Osteoblast (primary cell): ENCODE results near the gene PSMA6. TPM values are rescaled to one million over a fixed set of nuclear protein-coding genes. Genes with fewer than 3 reads are reported as not detected.

Experiments
- DNase-seq: peaks from one replicate; pipeline ENCODE4 v3.0.0; 2011; ENCODE audit warnings: low spot score, mixed read lengths; ENCODE audit not compliant: insufficient read length; ENCODE audit errors: missing footprints
- H2AFZ ChIP-seq: 2 replicates; pipeline ENCODE4 v1.6.0; 2011; ENCODE audit warnings: mild to moderate bottlenecking, low read length
- H3K27ac ChIP-seq: 2 replicates; pipeline ENCODE4 v1.5.1; 2011; ENCODE audit warnings: mild to moderate bottlenecking, low read depth, low read length, moderate library complexity
- H3K27me3 ChIP-seq: 2 replicates; pipeline ENCODE4 v1.6.0; 2012; ENCODE audit warnings: mild to moderate bottlenecking, control low read depth, inconsistent platforms, low read length, moderate library complexity; ENCODE audit not compliant: insufficient read depth
- H3K36me3 ChIP-seq: 2 replicates; pipeline ENCODE4 v1.5.1; 2011; ENCODE audit warnings: mild to moderate bottlenecking, low read length, control low read depth, moderate library complexity; ENCODE audit not compliant: insufficient read depth
- H3K4me1 ChIP-seq: 2 replicates; pipeline ENCODE4 v1.5.1; 2011; ENCODE audit warnings: mild to moderate bottlenecking, low read length, control low read depth, moderate library complexity; ENCODE audit not compliant: insufficient read depth
- H3K4me2 ChIP-seq: 2 replicates; pipeline ENCODE4 v1.6.0; 2011; ENCODE audit warnings: mild to moderate bottlenecking, low read length; ENCODE audit not compliant: insufficient read depth
- H3K4me3 ChIP-seq: fragments of 200-600 bp; sonication (generic); 3 replicates; pipeline ENCODE4 v1.5.1; 2012; ENCODE audit warnings: mild to moderate bottlenecking, low read length, inconsistent platforms; ENCODE audit not compliant: insufficient read depth
- H3K79me2 ChIP-seq: 2 replicates; pipeline ENCODE4 v1.6.0; 2012; ENCODE audit warnings: mild to moderate bottlenecking, low read length, control low read depth, inconsistent platforms; ENCODE audit not compliant: insufficient read depth
- H3K9me3 ChIP-seq: 2 replicates; pipeline ENCODE4 v1.5.1; 2011; ENCODE audit warnings: low read depth, low read length, control low read depth
- H4K20me1 ChIP-seq: 2 replicates; pipeline ENCODE4 v1.6.0; 2012; ENCODE audit warnings: mild to moderate bottlenecking, low read length, control low read depth; ENCODE audit not compliant: insufficient read depth
- CTCF ChIP-seq: IDR thresholded peaks from 2 replicates; pipeline ENCODE4 v1.5.1; 2011; ENCODE audit warnings: mild to moderate bottlenecking, low read depth, low read length, moderate library complexity; ENCODE audit errors: extremely low read depth
- total RNA-seq: library from RNA; depleted of rRNA; stranded (reverse); fragments of >200 nt; gene quantifications from 2 replicates; pipeline ENCODE4 v1.2.3, GENCODE V29; 2012

Gene PSMA6
- total RNA-seq, 1 donor = 170 TPM

DNA sequence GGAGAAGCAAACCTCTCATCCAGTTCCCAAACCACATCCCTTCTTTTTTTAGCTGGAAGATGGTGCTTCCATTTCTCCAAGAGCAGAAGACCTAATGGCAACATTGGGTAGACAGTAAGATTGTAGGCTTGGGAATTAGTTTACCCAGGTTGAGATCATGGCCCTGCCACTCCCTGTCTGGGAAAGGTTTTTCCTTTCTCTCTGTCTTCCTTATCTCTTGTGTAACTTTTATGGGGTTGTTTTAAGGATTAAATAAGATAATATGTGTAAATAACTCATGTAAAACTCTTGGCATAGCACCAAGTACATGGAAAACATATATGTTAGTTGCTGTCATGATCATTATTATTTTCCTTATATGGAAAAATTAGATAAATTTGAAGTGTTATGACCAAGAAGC, 23.2 kb upstream of the PSMA6 start:
- H2AFZ ChIP-seq = no peak overlapping the region
- H3K27me3 ChIP-seq = no peaks in the 10 kb centered on the region
- no peaks in the 10 kb centered on the region for H3K4me1 ChIP-seq
- no peaks in the 10 kb centered on the region for H3K79me2 ChIP-seq
- TF ChIP-seq CTCF = no peak
- H3K27ac ChIP-seq = no peak overlapping the region
- DNase-seq = no peak
- H3K4me3 ChIP-seq = no peak overlapping the region
- peaks cover 7% of the 10 kb centered on the region for H3K36me3 ChIP-seq
- H3K4me2 ChIP-seq = no peak overlapping the region
- no peaks in the 10 kb centered on the region for H4K20me1 ChIP-seq
- no peaks in the 10 kb centered on the region for H3K9me3 ChIP-seq

GRCh38 chr14:35274805-35275204, 17.4 kb upstream of the PSMA6 start:
- no peak for DNase-seq
- H3K4me3 ChIP-seq = no peak overlapping the region
- no peak overlapping the region for H3K4me2 ChIP-seq
- peaks cover 15% of the 10 kb centered on the region for H3K36me3 ChIP-seq
- H2AFZ ChIP-seq = no peak overlapping the region
- no peaks in the 10 kb centered on the region for H4K20me1 ChIP-seq
- no peak overlapping the region for H3K27ac ChIP-seq
- H3K27me3 ChIP-seq = no peaks in the 10 kb centered on the region
- TF ChIP-seq CTCF = no peak
- H3K9me3 ChIP-seq = no peaks in the 10 kb centered on the region
- no peaks in the 10 kb centered on the region for H3K4me1 ChIP-seq
- no peaks in the 10 kb centered on the region for H3K79me2 ChIP-seq

DNA sequence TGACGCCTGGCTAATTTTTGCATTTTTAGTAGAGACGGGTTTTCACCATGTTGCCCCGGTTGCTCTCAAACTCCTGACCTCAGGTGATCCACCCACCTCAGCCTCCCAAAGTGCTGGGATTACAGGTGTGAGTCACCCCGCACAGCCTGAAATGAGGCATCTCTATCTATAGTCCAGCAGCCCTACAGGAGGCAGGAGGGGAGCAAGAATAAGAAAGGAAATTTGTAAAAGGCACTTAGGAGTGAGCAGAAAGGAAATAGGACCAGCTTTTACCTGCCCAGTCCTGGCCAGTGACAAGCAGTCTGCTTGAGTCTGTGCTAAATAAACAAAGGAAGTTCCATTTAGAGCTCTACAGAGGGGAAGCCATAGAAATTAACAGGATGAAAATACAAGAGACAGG, 15.0 kb upstream of the PSMA6 start:
- Histone ChIP-seq H3K36me3 (peaks cover 18% of the 10 kb centered on the region), H3K4me3 (no peak overlapping the region), H3K9me3 (no peaks in the 10 kb centered on the region), H4K20me1 (no peaks in the 10 kb centered on the region), H3K4me2 (no peak overlapping the region), H3K27me3 (no peaks in the 10 kb centered on the region), H3K27ac (no peak overlapping the region), H3K4me1 (no peaks in the 10 kb centered on the region), H3K79me2 (no peaks in the 10 kb centered on the region), H2AFZ (no peak overlapping the region)
- TF ChIP-seq CTCF = no peak
- DNase-seq = no peak

DNA sequence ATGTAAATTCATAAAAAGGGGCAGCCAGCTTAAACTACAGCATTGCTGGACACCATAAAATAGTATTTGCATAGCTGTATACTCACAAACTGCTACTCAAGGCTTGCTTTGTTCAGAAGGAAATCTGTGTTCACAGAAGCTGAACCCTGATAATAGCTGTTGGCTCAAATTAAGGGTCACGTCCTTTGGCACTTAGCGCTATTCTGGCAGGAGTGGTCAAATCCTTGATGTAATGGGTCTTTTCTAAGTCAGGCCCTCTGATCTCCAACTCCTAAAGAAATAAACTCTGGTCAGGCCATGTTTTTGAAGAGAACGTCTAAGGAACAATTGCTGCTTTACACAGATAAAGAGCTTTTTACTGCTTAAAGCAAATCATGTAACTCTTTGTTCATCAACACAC, 12.8 kb upstream of the PSMA6 start:
- TF ChIP-seq CTCF = no peak
- H3K4me3 ChIP-seq = no peak overlapping the region
- peaks cover 10% of the 10 kb centered on the region for H3K36me3 ChIP-seq
- no peak overlapping the region for H3K27ac ChIP-seq
- no peaks in the 10 kb centered on the region for H3K79me2 ChIP-seq
- DNase-seq = no peak
- no peaks in the 10 kb centered on the region for H3K27me3 ChIP-seq
- H3K4me1 ChIP-seq = no peaks in the 10 kb centered on the region
- no peak overlapping the region for H3K4me2 ChIP-seq
- no peaks in the 10 kb centered on the region for H4K20me1 ChIP-seq
- no peaks in the 10 kb centered on the region for H3K9me3 ChIP-seq
- no peak overlapping the region for H2AFZ ChIP-seq
